ENCODE results near the gene COX15.

Gene COX15

DNA sequence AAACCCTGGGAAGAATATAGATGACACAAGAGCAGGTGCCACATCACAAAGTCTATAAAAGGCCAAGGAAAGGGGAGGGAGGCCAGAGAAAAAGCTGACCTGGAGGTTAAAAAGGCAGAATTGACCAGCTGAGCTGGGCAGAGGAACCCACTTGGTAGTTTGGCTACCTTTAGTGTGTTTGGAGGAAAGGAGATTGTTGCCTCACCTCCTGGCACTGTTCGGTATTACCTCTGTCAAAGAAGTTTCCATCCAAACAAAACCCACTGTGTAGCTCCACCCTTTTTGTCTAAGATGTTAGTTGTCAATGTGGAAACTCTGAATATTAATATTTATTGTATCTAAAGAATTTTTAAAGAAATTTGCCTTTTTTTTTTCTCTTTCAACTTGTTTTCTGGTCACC, 49.2 kb downstream of the COX15 start:
- Histone ChIP-seq H3K36me3 (peaks cover 10% of the 10 kb centered on the region), H3K27me3 (ENCODE audit: insufficient read depth, low read depth, severe bottlenecking) (no peaks in the 10 kb centered on the region), H3K27ac (no peak overlapping the region), H3K9me3 (ENCODE audit: severe bottlenecking) (no peaks in the 10 kb centered on the region), H3K4me3 (ENCODE audit: low read depth, low read length) (no peak overlapping the region)
- TF ChIP-seq, protein P1, sequence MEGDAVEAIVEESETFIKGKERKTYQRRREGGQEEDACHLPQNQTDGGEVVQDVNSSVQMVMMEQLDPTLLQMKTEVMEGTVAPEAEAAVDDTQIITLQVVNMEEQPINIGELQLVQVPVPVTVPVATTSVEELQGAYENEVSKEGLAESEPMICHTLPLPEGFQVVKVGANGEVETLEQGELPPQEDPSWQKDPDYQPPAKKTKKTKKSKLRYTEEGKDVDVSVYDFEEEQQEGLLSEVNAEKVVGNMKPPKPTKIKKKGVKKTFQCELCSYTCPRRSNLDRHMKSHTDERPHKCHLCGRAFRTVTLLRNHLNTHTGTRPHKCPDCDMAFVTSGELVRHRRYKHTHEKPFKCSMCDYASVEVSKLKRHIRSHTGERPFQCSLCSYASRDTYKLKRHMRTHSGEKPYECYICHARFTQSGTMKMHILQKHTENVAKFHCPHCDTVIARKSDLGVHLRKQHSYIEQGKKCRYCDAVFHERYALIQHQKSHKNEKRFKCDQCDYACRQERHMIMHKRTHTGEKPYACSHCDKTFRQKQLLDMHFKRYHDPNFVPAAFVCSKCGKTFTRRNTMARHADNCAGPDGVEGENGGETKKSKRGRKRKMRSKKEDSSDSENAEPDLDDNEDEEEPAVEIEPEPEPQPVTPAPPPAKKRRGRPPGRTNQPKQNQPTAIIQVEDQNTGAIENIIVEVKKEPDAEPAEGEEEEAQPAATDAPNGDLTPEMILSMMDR (IDR thresholded peaks at IDR 0.05; ENCODE audit: low read depth, low read length): peak; percentile 18; the same call in 1 of the 2 replicates
- DNase-seq: no peak
